Heart left ventricle (tissue), 13 donors: ENCODE measurements around the gene MRPL38.

Source experiments
- POLR2A ChIP-seq, 2 donors: fragments of 450-650 bp; IDR thresholded peaks; one replicate each; pipeline ENCODE4 v1.6.1; 2017; ENCODE audit warnings: antibody characterized with exemption in 2 of 2, mild to moderate bottlenecking in 2 of 2, moderate library complexity in 2 of 2
- TF ChIP-seq, protein P1 (sequence below), 12 donors: fragments of 200-600 bp; sonication (generic) in 4 of 12; IDR thresholded peaks; one replicate each; pipeline versions ENCODE4 v1.5.0 to v1.8.0; 2018 to 2022; ENCODE audit warnings: antibody characterized with exemption in 12 of 12, mild to moderate bottlenecking in 5 of 12
- donor health status: ischemic (EF 13 %, LVEDD 7.1; RV severe dilation, severe dysfunction).
- donor health status: DM: no; HTN: yes; CAD: no.
- donor health status: DM: no; HTN: no; CAD: no.
- donor health status: ischemic (EF 25% LVEDD 6.9; RV normal size, moderate dysfunction).
- donor health status: ischemic (EF 25% LVEDD 5.7; RV mildly dilated, moderate dysfunction).
- donor health status: ischemic (EF 35%, LVEDD 5.7; RV mildly dilated, moderate dysfunction).
- donor health status: nonischemic (EF 11% LVEDD 7.7; RV severe dilation, severe dysfunction).
- donor health status: DM: yes; HTN: yes; CAD: no.
- donor health status: PGD.
- donor health status: ischemic (EF 29% LVEDD 5.4; RV normal size, mild dysfunction).
- donor health status: nonischemic (EF 23%, LVEDD 6.1; RV moderate dilation, normal function).

DNA sequence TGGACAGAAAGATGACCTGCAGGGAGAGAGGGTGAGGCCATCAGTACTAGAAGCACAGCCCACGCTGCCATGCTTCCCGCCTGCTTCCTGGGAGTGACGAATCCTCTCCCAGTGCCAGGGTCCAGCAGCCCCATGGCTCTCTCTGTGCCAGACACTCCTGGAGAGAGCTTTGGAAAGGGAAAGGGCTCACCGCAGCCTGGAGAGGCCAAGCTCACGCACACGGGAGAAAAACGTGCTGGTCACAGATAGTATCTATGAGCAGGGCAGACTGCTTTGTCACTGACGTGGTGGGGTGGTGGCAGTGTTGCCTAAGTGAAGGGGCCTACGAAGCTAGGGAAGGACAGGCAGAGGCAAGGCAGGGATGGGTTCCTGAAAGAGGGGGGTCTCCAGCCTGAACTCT is 55.0 kb downstream of the MRPL38 start:
- TF ChIP-seq, protein P1, sequence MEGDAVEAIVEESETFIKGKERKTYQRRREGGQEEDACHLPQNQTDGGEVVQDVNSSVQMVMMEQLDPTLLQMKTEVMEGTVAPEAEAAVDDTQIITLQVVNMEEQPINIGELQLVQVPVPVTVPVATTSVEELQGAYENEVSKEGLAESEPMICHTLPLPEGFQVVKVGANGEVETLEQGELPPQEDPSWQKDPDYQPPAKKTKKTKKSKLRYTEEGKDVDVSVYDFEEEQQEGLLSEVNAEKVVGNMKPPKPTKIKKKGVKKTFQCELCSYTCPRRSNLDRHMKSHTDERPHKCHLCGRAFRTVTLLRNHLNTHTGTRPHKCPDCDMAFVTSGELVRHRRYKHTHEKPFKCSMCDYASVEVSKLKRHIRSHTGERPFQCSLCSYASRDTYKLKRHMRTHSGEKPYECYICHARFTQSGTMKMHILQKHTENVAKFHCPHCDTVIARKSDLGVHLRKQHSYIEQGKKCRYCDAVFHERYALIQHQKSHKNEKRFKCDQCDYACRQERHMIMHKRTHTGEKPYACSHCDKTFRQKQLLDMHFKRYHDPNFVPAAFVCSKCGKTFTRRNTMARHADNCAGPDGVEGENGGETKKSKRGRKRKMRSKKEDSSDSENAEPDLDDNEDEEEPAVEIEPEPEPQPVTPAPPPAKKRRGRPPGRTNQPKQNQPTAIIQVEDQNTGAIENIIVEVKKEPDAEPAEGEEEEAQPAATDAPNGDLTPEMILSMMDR (IDR thresholded peaks at IDR 0.05), result no peak
- no peak for TF ChIP-seq POLR2A (IDR thresholded peaks at IDR 0.05)
